ENCODE measurements around the gene LENG9. TPM values are rescaled to one million over a fixed set of nuclear protein-coding genes. Genes with fewer than 3 reads are reported as not detected.
A peak's percentile ranks its signal among the peaks of the same experiment; 100 is the strongest.

The LENG9 gene
- total and polyA plus RNA-seq, 2 of the 13 experiments (the other 11 are each of a cell fraction or from before 2014, with no cell fraction given), result 0.75 to 2.9 TPM

GRCh38 chr19:54463531-54464043 is at the start of gene LENG9 (continued):
- no peak for TF ChIP-seq ZNF782 (CRISPR knock-in tag; IDR thresholded peaks at IDR 0.05; ENCODE audit: borderline replicate concordance)
- TF ChIP-seq ZNF788 (CRISPR knock-in tag; IDR thresholded peaks at IDR 0.05; ENCODE audit: borderline replicate concordance), result peak; percentile 70; the same call in 1 of the 2 replicates
- TF ChIP-seq ZNF607 (CRISPR knock-in tag; IDR thresholded peaks at IDR 0.05; ENCODE audit: borderline replicate concordance), result no peak
- 0 out of 2 replicates have a peak, but pooled peaks have one; percentile 18 for TF ChIP-seq WIZ (CRISPR knock-in tag; IDR thresholded peaks at IDR 0.05)
- TF ChIP-seq BATF2 (CRISPR knock-in tag; IDR thresholded peaks at IDR 0.05), result 0 out of 2 replicates have a peak, but pooled peaks have one; percentile 49
- 0 out of 2 replicates have a peak, but pooled peaks have one; percentile 22 for TF ChIP-seq NCOA2 (CRISPR knock-in tag; IDR thresholded peaks at IDR 0.05)
- no peak for TF ChIP-seq MXD4 (CRISPR knock-in tag; IDR thresholded peaks at IDR 0.05)
- TF ChIP-seq ZNF616 (CRISPR knock-in tag; IDR thresholded peaks at IDR 0.05; ENCODE audit: low read depth), result no peak
- TF ChIP-seq HES4 (CRISPR knock-in tag; IDR thresholded peaks at IDR 0.05; ENCODE audit: borderline replicate concordance), result no peak
- TF ChIP-seq KLF12 (CRISPR knock-in tag; IDR thresholded peaks at IDR 0.05; ENCODE audit: borderline replicate concordance), result no peak
- TF ChIP-seq MIXL1 (CRISPR knock-in tag; IDR thresholded peaks at IDR 0.05), result no peak
- TF ChIP-seq LBX2 (CRISPR knock-in tag; IDR thresholded peaks at IDR 0.05; ENCODE audit: borderline replicate concordance), result no peak
- peak; percentile 99 for TF ChIP-seq HNRNPLL (IDR thresholded peaks at IDR 0.05; ENCODE audit: low read depth, low read length, poor library complexity, severe bottlenecking)
- TF ChIP-seq ZEB1 (IDR thresholded peaks at IDR 0.05; ENCODE audit: insufficient replicate concordance, low read depth), result no peak
- TF ChIP-seq MYC (CRISPR knock-in tag; IDR thresholded peaks at IDR 0.05; ENCODE audit: borderline replicate concordance), result no peak; the same call in 1 of the 2 replicates
- no peak for TF ChIP-seq ZNF75D (CRISPR knock-in tag; IDR thresholded peaks at IDR 0.05; ENCODE audit: borderline replicate concordance)
- TF ChIP-seq ZBTB43 (CRISPR knock-in tag; conservative IDR thresholded peaks at IDR 0.05), result peak; percentile 25; the same call in 1 of the 2 replicates
- TF ChIP-seq ATAD3A (CRISPR knock-in tag; IDR thresholded peaks at IDR 0.05), result no peak
- no peak; the same call in 1 of the 2 replicates for TF ChIP-seq KAT7 (CRISPR knock-in tag; IDR thresholded peaks at IDR 0.05; ENCODE audit: borderline replicate concordance)
- TF ChIP-seq MTA1 (CRISPR knock-in tag; IDR thresholded peaks at IDR 0.05; ENCODE audit: borderline replicate concordance), result no peak
- TF ChIP-seq TFAP4 (IDR thresholded peaks at IDR 0.05; ENCODE audit: borderline replicate concordance, low read depth), result no peak
- peak; percentile 70 for TF ChIP-seq RBFOX2 (IDR thresholded peaks at IDR 0.05; ENCODE audit: low read depth, low read length)
- TF ChIP-seq ZNF790 (CRISPR knock-in tag; IDR thresholded peaks at IDR 0.05; ENCODE audit: borderline replicate concordance), result no peak
- peak; percentile 33; the same call in 1 of the 2 replicates for TF ChIP-seq SMAD3 (CRISPR knock-in tag; IDR thresholded peaks at IDR 0.05)
- 0 out of 2 replicates have a peak, but pooled peaks have one; percentile 2 for TF ChIP-seq ZNF280D (CRISPR knock-in tag; IDR thresholded peaks at IDR 0.05)

Measured in HepG2 (cell line).